Activated T-helper 9 cell treated with anti-CD3 and anti-CD28 coated beads, Interleukin-2, amount 50 U/mL, for 16 hours (primary cell): ENCODE results near the gene CNRIP1.
"Not testable (repeated sequence)": the region's sequence is repeated elsewhere in the genome, so short reads cannot be mapped to it uniquely, and the experiment has no call there.

ENCODE experiments used
- DNase-seq: peaks from one replicate; pipeline ENCODE4 v3.0.0-alpha.2; 2020; ENCODE audit warnings: low read depth

Gene CNRIP1

GRCh38 chr2:68340226-68341061 is 20.7 kb upstream of the CNRIP1 start:
- no peak for DNase-seq

GRCh38 chr2:68336192-68336591 is 16.4 kb upstream of the CNRIP1 start:
- no peak for DNase-seq

- DNase-seq, result no peak
Observed at GRCh38 chr2:68333931-68334330, 14.2 kb upstream of the CNRIP1 start.

GRCh38 chr2:68333009-68333408 is 13.3 kb upstream of the CNRIP1 start:
- no peak for DNase-seq

- no peak for DNase-seq
Observed at GRCh38 chr2:68330691-68331090, 10.9 kb upstream of the CNRIP1 start.

GRCh38 chr2:68328901-68329300 is 9.2 kb upstream of the CNRIP1 start:
- DNase-seq, result no peak

- no peak for DNase-seq
Observed at GRCh38 chr2:68325056-68325455, 5.3 kb upstream of the CNRIP1 start.

- no peak for DNase-seq
Observed at GRCh38 chr2:68320118-68320641, 431 bp upstream of the CNRIP1 start.

GRCh38 chr2:68318914-68319397 is 793 bp downstream of the CNRIP1 start:
- no peak for DNase-seq

GRCh38 chr2:68317971-68318913 is 1.5 kb downstream of the CNRIP1 start:
- no peak for DNase-seq

GRCh38 chr2:68316111-68316510 is 3.6 kb downstream of the CNRIP1 start:
- DNase-seq, result no peak

GRCh38 chr2:68311033-68311432 is 8.7 kb downstream of the CNRIP1 start:
- DNase-seq, result no peak

- DNase-seq, result no peak
Observed at GRCh38 chr2:68309426-68309825, 10.3 kb downstream of the CNRIP1 start.

GRCh38 chr2:68303902-68304272 is 15.9 kb downstream of the CNRIP1 start:
- DNase-seq, result not testable (repeated sequence)

GRCh38 chr2:68303033-68303901 is 16.5 kb downstream of the CNRIP1 start:
- no peak for DNase-seq

GRCh38 chr2:68302281-68302875 is 17.4 kb downstream of the CNRIP1 start:
- DNase-seq, result no peak

- no peak for DNase-seq
Observed at GRCh38 chr2:68295516-68295915, 24.2 kb downstream of the CNRIP1 start.

- DNase-seq, result no peak
Observed at GRCh38 chr2:68294913-68295312, 24.8 kb downstream of the CNRIP1 start.

- DNase-seq, result no peak
Observed at GRCh38 chr2:68294187-68294586, 25.6 kb downstream of the CNRIP1 start.

GRCh38 chr2:68293755-68294154 is 26.0 kb downstream of the CNRIP1 start:
- DNase-seq, result no peak

- no peak for DNase-seq
Observed at GRCh38 chr2:68293024-68293423, 26.7 kb downstream of the CNRIP1 start.
